Activated CD4-positive, alpha-beta T cell treated with anti-CD3 and anti-CD28 coated beads for 24 hours (primary cell): ENCODE data around the gene CD164L2.
A peak's percentile ranks its signal among the peaks of the same experiment; 100 is the strongest.
"Not testable (repeated sequence)": the region's sequence is repeated elsewhere in the genome, so short reads cannot be mapped to it uniquely, and the experiment has no call there.

Experiments
- DNase-seq, 2 donors: peaks; one replicate each; pipeline ENCODE4 v3.0.0-alpha.2; 2020; ENCODE audit warnings: low read depth in 2 of 2

Gene CD164L2

DNA sequence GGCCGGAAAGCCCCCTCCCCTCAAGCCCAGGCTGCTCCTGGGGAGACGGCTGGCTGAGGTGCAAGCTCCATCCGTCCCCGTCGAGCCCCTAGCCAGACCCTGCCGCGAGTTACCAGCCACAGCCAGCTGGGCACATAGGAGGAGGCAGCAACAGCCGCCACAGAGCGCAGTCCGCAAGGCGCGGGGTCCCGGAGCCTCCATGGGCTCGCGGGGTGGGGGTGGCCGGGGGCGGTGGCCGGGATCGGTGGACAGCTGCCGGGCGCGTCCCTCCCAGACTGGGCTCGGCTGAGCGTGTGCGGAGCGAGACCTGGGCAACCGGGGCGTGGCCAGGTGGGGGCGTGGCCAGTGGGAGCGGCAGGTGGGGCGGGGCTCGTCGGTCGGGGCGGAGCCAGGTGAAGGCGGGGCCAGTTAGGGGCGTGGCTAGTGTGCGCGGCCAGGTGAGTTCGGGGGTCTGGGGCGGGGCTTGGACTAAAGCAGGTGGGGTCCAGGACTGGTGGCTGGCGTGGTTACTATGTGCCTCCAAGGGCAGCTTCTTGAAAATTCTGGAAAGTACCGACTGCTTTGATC is at the start of gene CD164L2:
TSS of gene CD164L2 (minus strand) at position 295 of the 567 bp plus-strand sequence. CDS start at position 201, 94 bp downstream.
- DNase-seq: no peak

DNA sequence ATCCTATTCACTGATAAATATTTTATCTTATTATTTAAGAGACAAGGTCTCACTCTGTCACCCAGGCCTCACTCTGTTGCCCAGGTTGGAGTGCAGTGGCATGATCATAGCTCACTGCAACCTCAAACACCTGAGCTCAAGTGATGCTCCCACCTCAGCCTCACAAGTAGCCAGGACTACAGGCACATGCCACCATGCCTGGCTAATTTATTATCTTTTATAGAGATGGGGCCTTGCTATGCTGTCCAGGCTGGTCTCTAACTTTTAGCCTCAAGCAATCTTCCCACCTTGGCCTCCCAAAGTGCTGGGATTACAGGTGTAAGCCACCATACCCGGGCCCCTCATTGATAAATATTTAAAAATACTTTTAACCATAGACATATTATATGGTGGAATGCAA is 49.6 kb upstream of the CD164L2 start:
- not testable (repeated sequence) for DNase-seq

DNA sequence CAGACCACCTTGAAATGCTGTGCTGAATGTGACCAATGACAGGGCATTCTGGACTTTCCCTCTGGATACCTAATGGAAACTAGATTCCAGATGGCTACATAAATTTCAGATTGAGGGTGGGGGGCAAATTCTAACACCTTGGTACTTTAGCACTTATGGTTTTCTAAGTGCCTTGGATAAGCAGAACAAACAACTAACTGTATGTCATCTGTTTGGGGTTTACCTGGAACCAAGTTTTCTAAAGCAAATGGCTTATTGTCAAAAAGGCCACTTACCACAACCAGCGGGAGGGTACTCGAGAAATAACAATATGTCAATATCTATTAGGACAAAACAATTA is 48.4 kb upstream of the CD164L2 start:
- DNase-seq: no peak

DNA sequence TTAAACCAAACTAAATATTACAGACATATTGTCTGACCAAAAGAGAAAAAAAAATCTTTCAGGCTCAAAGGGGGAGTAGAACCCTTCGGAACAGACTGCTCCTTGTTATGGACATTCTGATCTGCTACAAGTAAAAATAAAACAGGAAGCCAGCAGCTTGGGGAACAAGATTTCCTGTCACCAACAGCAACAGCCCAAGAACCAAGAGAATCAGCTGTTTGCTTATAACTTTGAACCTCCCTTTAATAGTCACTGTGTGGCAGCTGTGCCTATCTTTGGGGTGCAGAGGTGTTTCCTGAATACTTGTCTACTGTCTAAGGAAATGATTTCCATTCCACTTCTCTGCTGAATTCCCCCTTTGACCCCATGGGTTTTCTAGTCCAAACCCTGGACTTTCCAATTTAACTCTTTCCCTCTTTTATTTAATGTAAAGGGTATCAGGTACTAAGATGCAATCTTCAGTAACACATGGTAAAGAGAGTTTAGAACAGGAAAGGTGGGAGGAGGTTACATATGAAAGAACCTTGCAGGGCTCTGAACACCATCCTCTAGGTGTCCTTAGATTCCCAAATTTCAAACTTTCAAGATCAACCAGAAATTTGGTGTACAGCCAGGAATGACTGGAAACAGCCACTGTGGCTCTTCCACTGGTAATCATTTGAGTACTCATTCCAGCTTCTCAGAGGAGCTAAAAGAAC is 47.9 kb upstream of the CD164L2 start:
- no peak for DNase-seq

DNA sequence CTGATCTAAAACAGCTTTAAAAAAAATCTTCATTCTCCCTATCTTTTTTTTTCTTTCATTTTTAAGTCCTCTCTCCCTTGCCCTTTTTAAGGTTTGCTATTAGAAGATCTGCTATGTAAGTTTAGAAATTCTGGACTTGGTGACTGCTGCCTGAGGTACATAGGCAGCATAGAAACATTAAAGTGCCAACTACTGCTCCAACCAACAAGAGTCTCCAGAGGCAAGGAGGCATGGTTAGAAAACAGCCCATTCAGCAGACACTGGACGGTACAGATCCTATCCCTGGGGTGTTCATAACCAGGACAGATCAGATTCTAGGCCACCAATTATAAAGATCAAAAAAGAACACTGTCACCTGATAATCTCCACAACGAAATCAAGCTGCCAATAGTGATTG is 45.9 kb upstream of the CD164L2 start:
- no peak for DNase-seq

DNA sequence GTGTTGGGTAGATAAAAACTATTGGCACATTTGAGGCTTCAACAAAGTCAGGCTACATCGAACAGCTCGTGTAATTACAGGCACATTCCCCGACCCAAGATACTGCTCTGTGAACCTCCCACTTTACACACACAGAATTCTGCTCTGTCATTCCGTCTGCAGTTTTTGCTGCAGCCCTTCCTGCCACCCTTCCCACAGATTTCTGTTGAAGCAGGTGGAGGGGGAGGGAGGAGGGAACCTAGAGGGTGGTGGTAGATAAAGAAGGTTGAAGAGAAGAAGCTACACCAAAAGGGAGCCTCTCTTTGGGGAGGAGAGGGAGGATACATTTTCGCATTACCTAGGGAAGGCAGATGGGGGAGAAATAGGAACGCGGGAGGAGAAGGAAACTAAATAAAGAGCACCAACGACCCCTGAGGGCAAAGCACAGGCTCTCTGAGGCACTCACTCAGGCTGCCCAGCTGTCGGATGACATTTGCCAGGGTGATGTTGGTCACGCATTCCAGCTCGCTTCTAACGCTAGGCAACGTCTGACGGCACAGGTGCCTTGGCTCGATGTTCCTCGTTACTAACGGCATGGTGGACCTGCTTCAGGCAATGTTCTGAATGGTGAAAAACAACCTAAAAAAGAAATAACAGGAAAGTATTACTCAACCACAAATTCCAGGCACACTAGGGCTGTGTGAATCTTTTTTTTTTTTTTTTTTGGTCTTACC is 45.3 kb upstream of the CD164L2 start:
- no peak for DNase-seq

DNA sequence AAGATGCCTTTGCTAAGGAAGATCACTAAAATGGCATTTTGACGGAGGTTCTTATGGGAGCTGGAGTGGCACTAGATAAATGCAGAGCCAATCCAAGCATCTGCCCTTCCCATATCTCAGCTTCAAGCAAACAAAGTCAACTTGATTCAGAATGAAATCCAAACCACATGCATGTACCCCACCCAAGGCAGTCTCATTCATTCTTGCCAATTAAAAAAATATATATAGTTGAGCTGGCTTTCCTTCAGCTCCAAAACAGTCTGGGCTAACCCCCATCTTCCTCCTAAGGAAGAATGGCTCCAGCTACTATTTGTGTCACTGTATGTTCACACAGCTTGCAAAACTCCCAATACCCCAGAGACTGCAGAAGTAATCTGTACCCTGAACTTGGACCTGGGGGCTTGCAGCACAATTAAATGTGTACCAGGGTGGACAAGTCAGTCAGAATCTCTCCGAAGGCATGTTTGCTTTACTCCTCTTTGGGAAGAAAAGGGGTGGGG is 44.7 kb upstream of the CD164L2 start:
- no peak for DNase-seq

DNA sequence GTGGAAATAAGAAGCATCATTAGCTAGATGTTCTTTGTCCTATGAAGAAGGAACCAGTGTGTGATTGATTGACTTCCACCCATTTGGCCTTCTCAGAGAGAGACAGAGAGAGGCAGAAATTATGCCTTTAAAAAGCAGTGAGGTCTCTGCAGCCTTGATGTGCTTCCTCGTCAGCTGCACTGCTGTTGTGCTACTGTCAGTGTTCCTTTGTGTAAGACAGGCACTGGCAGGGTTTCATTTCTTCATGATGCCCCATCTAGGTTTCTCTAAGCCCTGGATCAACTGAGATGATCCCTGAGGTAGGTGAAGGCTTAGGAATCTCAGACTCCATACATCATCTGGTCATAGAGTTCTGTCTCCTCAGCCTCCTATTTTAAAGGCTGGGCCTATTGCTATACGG is 44.2 kb upstream of the CD164L2 start:
- no peak for DNase-seq

DNA sequence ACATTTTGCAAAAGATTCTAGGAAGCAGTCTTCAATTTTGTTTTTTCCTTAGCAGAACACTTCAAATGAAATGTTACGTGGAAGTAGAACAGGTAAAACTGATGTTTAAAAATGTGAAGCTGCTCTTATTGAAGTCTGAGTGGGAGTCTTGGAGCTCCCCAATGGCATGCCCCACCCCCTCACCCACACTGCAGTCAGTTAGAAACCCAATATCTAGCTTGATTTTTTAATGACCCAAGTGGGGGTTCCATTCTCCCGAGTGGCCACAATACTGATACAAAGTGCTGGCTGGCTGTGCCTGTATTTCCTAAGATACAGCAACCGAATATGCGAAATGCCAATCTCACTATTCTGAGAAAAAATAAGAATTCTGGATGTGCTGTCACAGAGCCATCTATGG is 40.6 kb upstream of the CD164L2 start:
- no peak for DNase-seq

DNA sequence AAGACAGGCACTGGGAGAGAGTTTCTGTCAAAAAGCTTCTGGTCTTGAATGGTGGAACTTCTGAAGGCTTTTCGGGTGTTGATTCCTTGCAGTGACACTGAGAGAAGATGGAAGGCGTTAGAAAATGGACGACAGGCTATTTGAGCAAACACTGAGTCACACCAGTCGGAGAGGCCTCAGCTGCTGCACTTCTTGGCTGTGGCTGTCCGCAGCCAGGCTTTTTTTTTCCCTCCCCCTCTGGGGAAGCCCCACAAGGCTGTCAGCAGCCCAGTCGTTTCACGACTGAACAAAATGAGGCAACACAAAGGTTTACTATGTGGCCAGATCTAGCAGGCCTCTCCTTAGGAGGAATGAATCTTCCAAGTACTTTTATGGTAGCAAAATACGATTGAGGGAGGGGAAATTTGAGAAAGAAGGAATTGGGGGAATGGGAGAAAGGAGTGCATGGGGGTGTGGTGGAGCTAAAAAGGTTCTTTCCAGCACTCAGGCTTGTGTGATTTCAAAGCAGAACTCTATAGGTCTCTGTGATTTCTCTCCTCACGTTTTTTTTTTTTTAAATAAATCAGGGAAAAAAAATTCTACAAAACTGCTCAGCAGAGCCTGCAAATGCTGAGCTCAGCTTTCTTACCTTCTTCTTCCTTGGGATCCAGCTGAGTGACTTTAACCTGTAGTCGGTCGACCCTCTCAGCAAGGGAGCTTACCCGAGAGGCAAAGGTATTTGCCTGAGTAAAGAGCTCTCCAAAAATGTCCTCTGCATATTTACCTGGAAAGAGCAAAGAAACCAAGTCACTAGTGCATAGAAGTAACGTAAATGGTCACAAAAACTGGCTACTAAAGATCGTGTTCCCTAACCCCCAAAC is 35.4 kb upstream of the CD164L2 start:
- DNase-seq: peak in 1 of 2 donors; percentile 45

DNA sequence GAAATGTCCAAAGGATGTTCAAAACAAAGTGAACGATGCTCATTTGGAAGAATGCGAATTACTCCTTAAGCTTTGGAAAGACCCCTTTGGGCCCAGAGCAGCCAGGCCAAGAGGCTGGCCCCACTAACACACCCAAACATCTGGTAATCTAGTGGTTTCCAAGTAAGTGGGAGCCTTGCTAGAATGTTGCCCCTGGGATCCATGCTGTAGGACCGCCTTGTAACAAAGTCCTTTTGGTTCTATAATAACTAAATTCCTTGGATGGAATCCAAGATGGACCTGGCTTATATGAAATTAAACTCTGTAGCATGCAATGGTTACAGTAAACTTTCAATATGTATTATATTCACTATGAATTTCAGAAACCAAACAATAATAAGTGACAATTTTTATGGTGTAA is 34.6 kb upstream of the CD164L2 start:
- DNase-seq: no peak

DNA sequence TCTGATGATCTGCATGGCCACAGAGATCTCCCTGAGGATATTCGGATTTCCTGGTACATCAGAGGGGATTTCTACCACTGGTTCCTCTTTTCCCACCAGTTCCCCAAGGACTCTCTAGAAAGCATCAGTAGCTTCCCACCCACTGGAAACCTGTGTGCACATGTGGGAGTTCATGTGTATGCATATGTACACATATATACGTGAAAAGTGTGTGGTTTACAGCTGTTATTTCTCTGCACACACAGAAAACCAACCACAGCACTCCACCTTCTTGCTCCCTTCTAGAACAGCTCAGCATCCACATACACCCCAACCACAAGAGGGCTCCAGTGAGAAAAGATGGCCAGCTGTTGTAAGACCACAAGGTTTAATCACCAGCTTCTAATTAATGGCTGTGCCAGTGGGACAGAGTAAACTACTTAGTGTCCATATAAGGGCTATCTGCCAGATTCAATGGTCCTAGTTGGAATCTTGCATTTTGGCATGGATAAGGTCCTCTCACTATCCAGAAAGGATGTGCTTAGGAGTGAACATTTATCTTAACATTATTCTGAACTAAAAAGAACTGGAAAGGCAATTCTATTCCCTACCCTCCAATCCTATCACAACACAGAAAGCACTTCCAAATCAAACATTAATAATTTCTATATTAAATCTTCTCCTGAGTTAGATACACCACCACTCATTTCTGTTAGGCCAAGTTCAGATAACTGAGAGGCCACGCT is 33.4 kb upstream of the CD164L2 start:
- peak in 1 of 2 donors; percentile 54 for DNase-seq

DNA sequence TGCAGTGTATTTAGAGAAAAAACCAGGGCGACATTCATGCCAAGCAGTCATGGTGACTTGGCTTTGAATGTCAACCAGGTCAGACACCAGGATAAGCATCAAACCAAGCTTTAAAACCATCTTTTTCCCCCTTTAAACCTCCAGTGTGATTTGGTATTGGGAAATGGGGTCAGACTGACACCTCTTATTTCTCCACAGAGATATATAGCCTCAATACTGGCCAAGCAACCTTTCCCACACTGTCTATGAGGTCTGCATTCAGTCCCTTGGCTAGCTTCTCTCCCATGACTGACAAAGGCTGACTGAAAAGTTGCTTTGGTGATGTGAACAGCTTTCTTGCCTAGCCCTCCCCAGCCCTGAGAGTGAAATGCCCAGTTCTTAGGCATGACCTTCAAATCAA is 31.0 kb upstream of the CD164L2 start:
- DNase-seq: no peak

DNA sequence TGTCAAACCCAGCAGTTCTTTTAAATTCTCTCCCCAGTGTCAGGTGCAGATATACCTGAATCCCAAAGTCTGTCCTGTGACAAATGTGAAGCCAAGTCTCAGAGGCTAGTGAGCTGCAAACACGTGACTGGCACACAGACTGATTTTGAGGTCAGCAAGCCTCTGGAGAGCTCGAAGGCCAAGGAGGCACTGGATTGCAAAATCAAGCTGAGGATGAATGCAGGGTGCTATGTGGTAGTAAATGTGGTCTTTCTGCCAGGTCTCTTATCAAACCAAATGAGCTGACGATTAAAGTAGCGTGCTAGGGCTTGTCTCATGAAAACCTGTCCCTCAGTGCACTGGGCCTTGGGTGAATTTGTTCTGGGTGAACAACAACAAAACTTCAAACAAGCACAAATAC is 29.9 kb upstream of the CD164L2 start:
- DNase-seq: no peak

DNA sequence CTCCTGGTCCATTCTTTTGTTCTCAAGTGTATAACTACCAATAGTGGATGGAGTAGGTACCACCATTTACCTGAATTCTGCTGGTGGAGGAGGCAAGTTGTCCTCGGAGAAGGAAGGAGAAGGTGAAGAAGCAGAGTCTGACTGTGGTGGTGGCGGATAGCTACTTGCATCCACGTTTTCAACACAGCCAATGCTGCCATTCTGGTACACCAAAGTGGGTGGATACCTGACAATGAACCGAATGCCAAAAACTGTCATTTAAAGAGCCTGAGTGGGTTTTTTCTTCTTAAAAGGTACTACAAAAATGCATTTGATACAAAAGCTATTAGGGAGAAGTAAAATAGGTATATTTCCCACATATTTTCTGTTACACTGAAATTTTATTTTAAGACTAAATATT is 29.4 kb upstream of the CD164L2 start:
- no peak for DNase-seq

DNA sequence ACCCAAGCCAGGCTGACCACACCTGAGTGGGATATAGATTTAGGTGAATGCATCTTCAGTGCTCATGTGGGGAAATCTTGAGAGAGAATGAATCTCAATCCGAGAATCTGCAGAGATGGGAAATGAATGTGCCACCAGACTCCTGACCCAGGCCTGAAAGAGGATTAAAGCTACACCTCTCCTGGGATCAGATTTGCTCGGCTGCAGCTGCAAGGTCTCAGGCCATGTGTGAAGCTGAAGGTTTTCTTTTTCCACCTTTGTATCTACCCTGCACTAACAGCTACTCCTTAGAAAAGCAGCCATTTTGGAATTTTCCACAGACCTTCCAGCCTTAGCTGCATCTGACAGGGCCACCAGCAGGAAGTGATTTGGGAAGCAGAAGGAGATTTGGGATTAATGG is 27.6 kb upstream of the CD164L2 start:
- DNase-seq: no peak

DNA sequence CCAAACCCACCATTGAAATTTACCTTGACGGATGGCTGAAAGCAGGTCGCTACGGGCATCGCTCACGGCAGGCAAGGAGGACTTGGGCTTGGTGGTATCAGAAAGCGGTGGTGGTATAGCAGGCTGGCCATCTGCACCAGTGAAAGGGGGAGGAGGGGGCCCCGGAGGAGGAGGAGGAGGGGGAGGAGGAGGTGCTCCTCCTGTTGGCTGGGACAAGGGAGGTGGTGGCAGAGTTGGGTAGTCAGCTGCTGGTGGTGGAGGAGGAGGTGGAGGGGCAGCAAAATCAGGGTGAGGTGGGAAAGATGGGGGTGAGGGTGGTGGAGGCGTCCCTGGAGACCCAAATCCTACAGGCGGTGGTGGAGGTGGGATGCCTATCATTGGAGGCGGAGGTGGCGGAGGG is 26.5 kb upstream of the CD164L2 start:
- no peak for DNase-seq

DNA sequence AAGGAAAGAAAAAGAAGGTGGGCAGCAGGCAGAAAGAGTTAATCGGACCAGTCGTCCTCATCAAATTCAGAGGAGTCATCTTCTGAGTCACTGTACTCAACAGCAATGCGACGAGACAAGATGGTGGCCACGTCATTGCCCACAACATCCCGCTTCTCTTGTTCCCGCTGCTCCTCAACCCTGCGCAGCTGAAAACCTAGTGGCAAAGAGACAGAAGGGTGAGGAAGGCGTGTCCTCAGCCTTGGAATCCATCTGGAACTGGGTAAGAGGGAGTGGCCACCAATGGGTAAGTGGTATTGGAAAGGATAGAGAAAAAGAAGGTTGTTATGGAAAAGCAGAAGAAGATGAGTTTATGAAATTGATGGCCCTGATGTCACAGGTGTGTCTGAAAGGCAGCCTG is 25.0 kb upstream of the CD164L2 start:
- DNase-seq: no peak

DNA sequence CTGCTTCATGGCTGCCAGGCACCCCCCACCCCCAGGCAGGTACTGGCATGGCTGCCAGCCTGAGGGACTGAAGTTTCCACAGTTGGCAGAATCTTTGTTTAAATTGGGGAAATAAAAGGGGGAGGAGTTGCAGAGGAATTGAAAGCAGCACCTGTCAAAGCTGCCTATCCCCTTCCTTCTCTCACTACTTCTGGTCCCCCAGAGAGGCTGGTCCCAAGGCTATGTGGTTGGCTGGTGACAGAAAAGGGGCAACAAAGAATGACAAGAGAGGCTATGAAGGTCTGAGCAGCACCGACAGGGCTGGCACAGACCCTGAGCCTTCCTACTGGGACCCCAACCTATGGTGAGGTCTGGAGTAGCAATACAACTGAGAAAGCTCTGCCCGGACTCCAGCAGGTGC is 23.7 kb upstream of the CD164L2 start:
- not testable (repeated sequence) for DNase-seq

DNA sequence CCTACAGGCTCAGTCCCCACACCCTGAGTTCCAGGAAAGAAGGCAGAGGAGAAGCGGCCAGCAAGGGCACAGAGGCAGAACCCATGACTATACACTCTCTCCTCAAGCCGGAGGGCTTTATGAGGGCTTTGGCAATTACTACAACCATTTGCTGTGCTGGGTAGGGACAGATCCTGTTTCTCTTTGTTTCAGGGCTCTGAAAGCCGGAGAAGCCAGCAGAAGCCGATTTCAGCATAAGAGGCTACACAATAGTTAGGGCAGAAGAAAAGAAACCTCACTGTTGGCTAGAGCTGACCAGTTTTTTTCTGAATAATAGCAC is 23.2 kb upstream of the CD164L2 start:
- DNase-seq: no peak

DNA sequence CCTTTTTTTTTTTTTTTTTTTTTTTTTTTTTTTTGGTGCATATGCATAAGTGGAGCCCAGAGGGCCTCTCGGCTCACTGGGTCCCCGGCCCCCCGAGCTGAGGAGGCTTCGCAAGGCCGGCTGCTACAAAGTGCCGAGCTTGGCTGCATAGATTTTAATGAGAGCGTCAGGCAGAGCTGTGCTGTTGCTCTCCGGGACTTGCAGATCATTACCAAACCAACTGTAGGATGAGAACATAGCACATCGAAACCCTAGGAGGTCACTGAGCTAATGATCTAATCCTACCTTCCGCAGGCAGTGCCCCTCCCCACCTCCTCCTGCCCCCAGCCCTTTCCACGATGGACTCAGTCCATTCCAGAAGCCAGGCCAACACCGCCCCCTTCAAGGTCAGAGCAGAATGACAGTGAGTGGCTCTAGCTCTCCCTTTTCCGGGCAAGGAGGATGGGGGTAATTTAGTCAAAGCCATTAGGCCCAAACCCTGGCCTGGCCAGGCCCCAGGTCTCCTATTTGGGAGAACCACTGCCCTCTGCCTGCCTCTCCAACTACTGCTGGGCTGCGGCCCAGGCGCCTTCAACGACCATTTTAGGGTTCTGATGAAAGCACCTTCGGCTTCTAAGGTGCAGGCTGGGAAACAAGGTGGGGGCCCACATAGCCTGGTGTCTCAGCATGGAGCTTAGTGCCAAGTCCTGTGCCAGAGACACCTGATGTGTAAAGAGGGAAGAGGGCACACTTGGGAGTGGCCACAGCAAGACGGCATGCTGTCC is 22.6 kb upstream of the CD164L2 start:
- DNase-seq: not testable (repeated sequence)
